ENCODE data around the gene CFAP77.
A peak's percentile ranks its signal among the peaks of the same experiment; 100 is the strongest.

CFAP77 gene

GRCh38 chr9:132543960-132544359, 133.9 kb downstream of the CFAP77 start:
- no peak overlapping the region for H3K4me3 ChIP-seq (ENCODE audit: low read depth in 1 of 2, low read length in 2 of 2)
- no peak overlapping the region for H3K27ac ChIP-seq (ENCODE audit: low read depth, low read length)
- H3K9ac ChIP-seq (ENCODE audit: low read depth in 1 of 2, low read length in 2 of 2) = no peak overlapping the region
- no peaks in the 10 kb centered on the region for H3K9me3 ChIP-seq (ENCODE audit: control insufficient read depth in 1 of 2, low read length in 2 of 2)
- no peaks in the 10 kb centered on the region for H3K4me1 ChIP-seq (ENCODE audit: control insufficient read depth in 1 of 2, insufficient read depth in 2 of 2, low read length in 2 of 2)
- H3K36me3 ChIP-seq (ENCODE audit: control insufficient read depth in 1 of 2, insufficient read depth in 2 of 2, low read length in 2 of 2) = no peaks in the 10 kb centered on the region
- H3K27me3 ChIP-seq (ENCODE audit: control insufficient read depth in 1 of 2, insufficient read depth in 2 of 2, low read length in 2 of 2) = peaks cover 9 to 11% of the 10 kb centered on the region in 2 donors

GRCh38 chr9:132545578-132545977, 135.6 kb downstream of the CFAP77 start:
- H3K9ac ChIP-seq (ENCODE audit: low read depth in 1 of 2, low read length in 2 of 2) = no peak overlapping the region
- H3K27ac ChIP-seq (ENCODE audit: low read depth, low read length) = no peak overlapping the region
- peaks cover 9 to 11% of the 10 kb centered on the region in 2 donors for H3K27me3 ChIP-seq (ENCODE audit: control insufficient read depth in 1 of 2, insufficient read depth in 2 of 2, low read length in 2 of 2)
- H3K9me3 ChIP-seq (ENCODE audit: control insufficient read depth in 1 of 2, low read length in 2 of 2) = no peaks in the 10 kb centered on the region
- H3K4me3 ChIP-seq (ENCODE audit: low read depth in 1 of 2, low read length in 2 of 2) = no peak overlapping the region
- no peaks in the 10 kb centered on the region for H3K36me3 ChIP-seq (ENCODE audit: control insufficient read depth in 1 of 2, insufficient read depth in 2 of 2, low read length in 2 of 2)
- H3K4me1 ChIP-seq (ENCODE audit: control insufficient read depth in 1 of 2, insufficient read depth in 2 of 2, low read length in 2 of 2) = no peaks in the 10 kb centered on the region

- peaks cover 9 to 11% of the 10 kb centered on the region in 2 donors for H3K27me3 ChIP-seq (ENCODE audit: control insufficient read depth in 1 of 2, insufficient read depth in 2 of 2, low read length in 2 of 2)
- H3K4me3 ChIP-seq (ENCODE audit: low read depth in 1 of 2, low read length in 2 of 2) = peak overlapping the region in 1 of 2 donors; percentile 3
- no peak overlapping the region for H3K9ac ChIP-seq (ENCODE audit: low read depth in 1 of 2, low read length in 2 of 2)
- no peaks in the 10 kb centered on the region for H3K9me3 ChIP-seq (ENCODE audit: control insufficient read depth in 1 of 2, low read length in 2 of 2)
- H3K27ac ChIP-seq (ENCODE audit: low read depth, low read length) = no peak overlapping the region
- H3K36me3 ChIP-seq (ENCODE audit: control insufficient read depth in 1 of 2, insufficient read depth in 2 of 2, low read length in 2 of 2) = no peaks in the 10 kb centered on the region
- no peaks in the 10 kb centered on the region for H3K4me1 ChIP-seq (ENCODE audit: control insufficient read depth in 1 of 2, insufficient read depth in 2 of 2, low read length in 2 of 2)
Measured at GRCh38 chr9:132546148-132547051, 136.4 kb downstream of the CFAP77 start.

GRCh38 chr9:132547052-132547431, 137.0 kb downstream of the CFAP77 start:
- peaks cover 9 to 11% of the 10 kb centered on the region in 2 donors for H3K27me3 ChIP-seq (ENCODE audit: control insufficient read depth in 1 of 2, insufficient read depth in 2 of 2, low read length in 2 of 2)

GRCh38 chr9:132547436-132547835, 137.4 kb downstream of the CFAP77 start:
- Histone ChIP-seq H3K4me1 (ENCODE audit: control insufficient read depth in 1 of 2, insufficient read depth in 2 of 2, low read length in 2 of 2) (no peaks in the 10 kb centered on the region), H3K27ac (ENCODE audit: low read depth, low read length) (no peak overlapping the region), H3K27me3 (ENCODE audit: control insufficient read depth in 1 of 2, insufficient read depth in 2 of 2, low read length in 2 of 2) (peaks cover 9 to 11% of the 10 kb centered on the region in 2 donors), H3K36me3 (ENCODE audit: control insufficient read depth in 1 of 2, insufficient read depth in 2 of 2, low read length in 2 of 2) (no peaks in the 10 kb centered on the region), H3K9ac (ENCODE audit: low read depth in 1 of 2, low read length in 2 of 2) (no peak overlapping the region), H3K4me3 (ENCODE audit: low read depth in 1 of 2, low read length in 2 of 2) (no peak overlapping the region), H3K9me3 (ENCODE audit: control insufficient read depth in 1 of 2, low read length in 2 of 2) (no peaks in the 10 kb centered on the region)

More at GRCh38 chr9:132547052-132547431, 137.0 kb downstream of the CFAP77 start:
- H3K27ac ChIP-seq (ENCODE audit: low read depth, low read length) = no peak overlapping the region
- H3K9me3 ChIP-seq (ENCODE audit: control insufficient read depth in 1 of 2, low read length in 2 of 2) = no peaks in the 10 kb centered on the region
- H3K9ac ChIP-seq (ENCODE audit: low read depth in 1 of 2, low read length in 2 of 2) = no peak overlapping the region
- no peaks in the 10 kb centered on the region for H3K4me1 ChIP-seq (ENCODE audit: control insufficient read depth in 1 of 2, insufficient read depth in 2 of 2, low read length in 2 of 2)
- no peaks in the 10 kb centered on the region for H3K36me3 ChIP-seq (ENCODE audit: control insufficient read depth in 1 of 2, insufficient read depth in 2 of 2, low read length in 2 of 2)
- H3K4me3 ChIP-seq (ENCODE audit: low read depth in 1 of 2, low read length in 2 of 2) = no peak overlapping the region

GRCh38 chr9:132547976-132548730, 138.1 kb downstream of the CFAP77 start:
- H3K4me1 ChIP-seq (ENCODE audit: control insufficient read depth in 1 of 2, insufficient read depth in 2 of 2, low read length in 2 of 2) = no peaks in the 10 kb centered on the region
- no peak overlapping the region for H3K9ac ChIP-seq (ENCODE audit: low read depth in 1 of 2, low read length in 2 of 2)
- no peaks in the 10 kb centered on the region for H3K36me3 ChIP-seq (ENCODE audit: control insufficient read depth in 1 of 2, insufficient read depth in 2 of 2, low read length in 2 of 2)
- peaks cover 9 to 11% of the 10 kb centered on the region in 2 donors for H3K27me3 ChIP-seq (ENCODE audit: control insufficient read depth in 1 of 2, insufficient read depth in 2 of 2, low read length in 2 of 2)
- H3K27ac ChIP-seq (ENCODE audit: low read depth, low read length) = no peak overlapping the region
- no peak overlapping the region for H3K4me3 ChIP-seq (ENCODE audit: low read depth in 1 of 2, low read length in 2 of 2)
- H3K9me3 ChIP-seq (ENCODE audit: control insufficient read depth in 1 of 2, low read length in 2 of 2) = no peaks in the 10 kb centered on the region

GRCh38 chr9:132548751-132549640, 139.0 kb downstream of the CFAP77 start:
- Histone ChIP-seq H3K27me3 (ENCODE audit: control insufficient read depth in 1 of 2, insufficient read depth in 2 of 2, low read length in 2 of 2) (peaks cover 9 to 11% of the 10 kb centered on the region in 2 donors), H3K36me3 (ENCODE audit: control insufficient read depth in 1 of 2, insufficient read depth in 2 of 2, low read length in 2 of 2) (no peaks in the 10 kb centered on the region), H3K27ac (ENCODE audit: low read depth, low read length) (no peak overlapping the region), H3K9ac (ENCODE audit: low read depth in 1 of 2, low read length in 2 of 2) (no peak overlapping the region), H3K4me1 (ENCODE audit: control insufficient read depth in 1 of 2, insufficient read depth in 2 of 2, low read length in 2 of 2) (no peaks in the 10 kb centered on the region), H3K4me3 (ENCODE audit: low read depth in 1 of 2, low read length in 2 of 2) (no peak overlapping the region), H3K9me3 (ENCODE audit: control insufficient read depth in 1 of 2, low read length in 2 of 2) (no peaks in the 10 kb centered on the region)

- Histone ChIP-seq H3K4me1 (ENCODE audit: control insufficient read depth in 1 of 2, insufficient read depth in 2 of 2, low read length in 2 of 2) (no peaks in the 10 kb centered on the region), H3K36me3 (ENCODE audit: control insufficient read depth in 1 of 2, insufficient read depth in 2 of 2, low read length in 2 of 2) (no peaks in the 10 kb centered on the region), H3K27me3 (ENCODE audit: control insufficient read depth in 1 of 2, insufficient read depth in 2 of 2, low read length in 2 of 2) (peaks cover 3 to 6% of the 10 kb centered on the region in 2 donors), H3K4me3 (ENCODE audit: low read depth in 1 of 2, low read length in 2 of 2) (no peak overlapping the region), H3K27ac (ENCODE audit: low read depth, low read length) (no peak overlapping the region), H3K9me3 (ENCODE audit: control insufficient read depth in 1 of 2, low read length in 2 of 2) (no peaks in the 10 kb centered on the region), H3K9ac (ENCODE audit: low read depth in 1 of 2, low read length in 2 of 2) (no peak overlapping the region)
Measured at GRCh38 chr9:132551556-132551955, 141.5 kb downstream of the CFAP77 start.

- Histone ChIP-seq H3K4me1 (ENCODE audit: control insufficient read depth in 1 of 2, insufficient read depth in 2 of 2, low read length in 2 of 2) (no peaks in the 10 kb centered on the region), H3K36me3 (ENCODE audit: control insufficient read depth in 1 of 2, insufficient read depth in 2 of 2, low read length in 2 of 2) (no peaks in the 10 kb centered on the region), H3K27ac (ENCODE audit: low read depth, low read length) (no peak overlapping the region), H3K27me3 (ENCODE audit: control insufficient read depth in 1 of 2, insufficient read depth in 2 of 2, low read length in 2 of 2) (peaks cover 0 to 1% of the 10 kb centered on the region in 2 donors), H3K9ac (ENCODE audit: low read depth in 1 of 2, low read length in 2 of 2) (no peak overlapping the region), H3K4me3 (ENCODE audit: low read depth in 1 of 2, low read length in 2 of 2) (no peak overlapping the region), H3K9me3 (ENCODE audit: control insufficient read depth in 1 of 2, low read length in 2 of 2) (no peaks in the 10 kb centered on the region)
Measured at GRCh38 chr9:132552041-132552440, 142.0 kb downstream of the CFAP77 start.
